GM12891 (cell line): ENCODE data around the gene PPP1R14C.

Source experiments
- POLR2AphosphoS5 ChIP-seq: IDR thresholded peaks from 2 replicates; pipeline ENCODE4 v1.6.1; 2011; ENCODE audit warnings: low read depth, low read length, control low read depth
- TAF1 ChIP-seq: IDR thresholded peaks from 2 replicates; pipeline ENCODE4 v1.6.1; 2011; ENCODE audit warnings: low read depth, low read length, control low read depth

DNA sequence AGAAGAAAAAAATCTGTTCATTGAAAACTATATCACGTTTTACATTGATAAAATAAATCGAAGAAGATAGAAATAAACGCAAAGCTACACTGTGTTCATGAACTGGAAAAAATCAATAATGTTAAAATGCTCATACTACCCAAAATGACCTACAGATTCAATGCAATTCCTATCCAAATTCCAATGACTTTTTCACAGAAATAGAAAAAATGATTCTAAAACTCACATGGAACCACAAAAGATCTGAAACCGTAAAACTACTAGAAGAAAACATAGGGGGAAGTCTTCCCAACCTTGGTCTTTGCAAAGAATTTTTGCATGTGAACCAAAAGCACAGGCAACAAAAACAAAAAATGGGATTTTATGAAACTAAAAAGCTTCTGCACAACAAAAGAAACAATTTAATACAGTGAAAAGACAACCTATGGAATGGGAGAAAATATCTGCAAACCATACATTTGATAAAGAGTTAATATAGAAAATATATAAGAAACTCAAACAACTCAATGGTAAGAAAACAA, 40.0 kb upstream of the PPP1R14C start:
- TF ChIP-seq POLR2AphosphoS5: no peak
- TF ChIP-seq TAF1: no peak
